ENCODE measurements around the gene BOLL.
"Not testable (repeated sequence)": the region's sequence is repeated elsewhere in the genome, so short reads cannot be mapped to it uniquely, and the experiment has no call there.

BOLL gene

GRCh38 chr2:197795277-197795676 lies 10.2 kb upstream of the BOLL start:
- no peak for DNase-seq

DNA sequence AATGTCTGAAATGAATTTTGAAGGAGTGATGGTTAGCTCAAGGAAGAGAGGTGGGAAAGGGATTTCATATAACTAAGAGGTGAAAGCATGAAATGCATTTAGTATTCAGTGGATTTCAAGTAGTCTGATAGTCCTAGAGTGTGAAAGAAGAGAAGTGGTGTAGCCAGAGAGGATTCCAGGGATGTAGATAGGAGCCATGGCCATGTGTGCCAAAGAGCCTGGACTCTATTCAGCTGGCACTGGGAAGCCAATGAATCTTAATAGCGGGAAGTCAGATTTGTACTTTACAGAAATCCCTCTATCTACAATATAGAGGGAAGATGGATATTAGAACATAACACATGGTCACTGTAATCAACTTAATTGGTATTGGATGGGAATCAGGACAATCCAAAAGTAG lies 8.3 kb upstream of the BOLL start:
- DNase-seq: no peak

- no peak for DNase-seq
Measured at GRCh38 chr2:197786010-197786877, 1.1 kb upstream of the BOLL start.

GRCh38 chr2:197782126-197782525 lies 3.0 kb downstream of the BOLL start:
- DNase-seq: no peak

DNA sequence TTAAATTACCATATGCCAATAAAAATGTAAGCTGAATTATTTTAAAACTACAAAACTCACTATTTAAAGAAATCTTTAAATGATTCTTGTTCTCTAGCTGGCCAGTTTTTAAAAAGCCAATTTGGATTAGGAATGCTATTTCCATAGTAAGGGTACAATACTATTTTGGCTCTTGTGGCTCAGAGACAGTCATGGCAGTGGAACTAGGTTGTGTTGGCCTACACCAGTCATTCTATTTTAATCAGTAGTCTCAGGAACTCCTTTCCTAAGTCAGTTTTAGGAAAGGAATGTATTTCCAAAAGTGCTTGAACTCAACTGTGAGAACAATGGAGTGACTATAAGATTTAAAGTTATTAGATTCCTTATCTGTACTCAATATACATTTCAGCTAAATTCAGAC lies 5.9 kb downstream of the BOLL start:
- no peak for DNase-seq

GRCh38 chr2:197777823-197778407 lies 7.2 kb downstream of the BOLL start:
- DNase-seq: no peak

DNA sequence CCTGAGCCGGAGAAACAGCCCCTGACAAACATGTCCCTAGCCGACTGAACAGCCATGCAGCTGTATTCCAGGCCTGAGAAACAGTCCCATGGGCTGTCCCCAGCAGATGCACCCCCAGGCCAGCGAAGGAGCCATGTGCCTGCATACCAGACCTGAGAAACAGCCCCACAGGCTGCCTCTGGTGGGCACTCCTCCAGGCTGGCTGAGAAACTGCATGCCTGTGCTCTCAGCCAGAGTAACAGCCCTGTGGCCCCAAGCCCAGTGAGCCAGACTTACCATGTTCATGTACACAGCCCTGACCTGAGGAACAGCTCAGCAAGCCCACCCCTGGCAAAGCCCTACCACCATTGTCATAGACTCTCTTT lies 24.8 kb downstream of the BOLL start:
- DNase-seq: no peak

GRCh38 chr2:197759625-197760292 lies 25.4 kb downstream of the BOLL start:
- DNase-seq: no peak

GRCh38 chr2:197759013-197759412 lies 26.1 kb downstream of the BOLL start:
- no peak for DNase-seq

DNA sequence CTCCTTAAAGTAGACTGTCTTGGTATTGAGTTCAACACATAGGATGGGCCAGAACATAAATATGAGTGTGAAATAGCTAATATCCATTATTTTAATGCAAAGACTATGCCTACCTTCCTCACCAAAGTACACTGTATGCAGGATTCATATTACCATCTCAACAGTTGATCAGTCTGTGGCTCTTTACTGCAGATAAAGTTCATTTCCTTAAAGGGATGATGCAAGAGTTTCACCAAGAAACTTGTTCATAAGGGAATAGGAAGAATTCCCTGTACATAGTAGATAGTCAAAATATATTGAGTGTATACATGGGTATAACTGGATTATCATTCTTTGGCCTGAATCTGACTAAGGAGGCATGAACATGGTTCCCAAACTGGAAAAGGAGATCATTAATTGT lies 44.9 kb downstream of the BOLL start:
- no peak for DNase-seq

GRCh38 chr2:197728555-197729544 lies 56.3 kb downstream of the BOLL start:
- DNase-seq: not testable (repeated sequence)

- DNase-seq: no peak
Measured at GRCh38 chr2:197727011-197727410, 58.1 kb downstream of the BOLL start.

DNA sequence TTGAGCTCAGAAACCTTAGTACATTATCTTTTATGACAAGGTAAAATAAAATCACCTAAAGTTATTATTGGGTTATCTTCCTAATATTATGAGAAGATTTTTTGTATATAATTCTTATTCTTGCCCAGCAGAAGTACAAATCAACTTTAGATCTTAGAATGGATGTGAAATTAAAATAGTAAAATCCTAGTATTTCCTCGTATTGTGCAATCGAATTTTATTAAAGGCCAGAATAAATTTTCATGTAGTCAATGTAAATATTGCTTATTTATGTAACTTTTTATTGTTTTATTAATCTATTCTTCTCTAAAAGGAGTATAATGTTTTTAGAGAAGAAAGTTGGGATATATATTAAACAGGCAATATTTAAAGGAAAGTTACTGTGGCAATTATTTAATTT lies 67.3 kb downstream of the BOLL start:
- DNase-seq: no peak

GRCh38 chr2:197713271-197713670 lies 71.8 kb downstream of the BOLL start:
- no peak for DNase-seq

GRCh38 chr2:197711578-197711977 lies 73.5 kb downstream of the BOLL start:
- DNase-seq: no peak

GRCh38 chr2:197710424-197711042 lies 74.6 kb downstream of the BOLL start:
- no peak for DNase-seq

DNA sequence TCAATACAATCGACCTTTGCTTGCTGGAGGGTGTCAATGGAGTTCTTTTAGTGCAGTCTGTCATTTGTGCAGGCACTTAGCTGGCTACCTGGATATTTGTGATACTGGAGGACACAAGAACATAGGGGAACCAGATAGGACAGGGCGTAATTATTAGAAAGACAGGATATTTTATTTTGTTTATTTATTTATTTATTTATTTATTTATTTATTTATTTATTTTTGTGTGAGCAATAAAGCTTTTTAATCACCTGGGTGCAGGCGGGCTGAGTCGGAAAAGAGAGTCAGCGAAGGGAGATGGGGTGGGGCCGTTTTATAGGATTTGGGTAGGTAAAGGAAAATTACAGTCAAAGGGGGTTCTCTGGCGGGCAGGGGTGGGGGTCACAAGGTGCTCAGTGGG lies 76.0 kb downstream of the BOLL start:
- DNase-seq: not testable (repeated sequence)

GRCh38 chr2:197708331-197708730 lies 76.8 kb downstream of the BOLL start:
- no peak for DNase-seq

DNA sequence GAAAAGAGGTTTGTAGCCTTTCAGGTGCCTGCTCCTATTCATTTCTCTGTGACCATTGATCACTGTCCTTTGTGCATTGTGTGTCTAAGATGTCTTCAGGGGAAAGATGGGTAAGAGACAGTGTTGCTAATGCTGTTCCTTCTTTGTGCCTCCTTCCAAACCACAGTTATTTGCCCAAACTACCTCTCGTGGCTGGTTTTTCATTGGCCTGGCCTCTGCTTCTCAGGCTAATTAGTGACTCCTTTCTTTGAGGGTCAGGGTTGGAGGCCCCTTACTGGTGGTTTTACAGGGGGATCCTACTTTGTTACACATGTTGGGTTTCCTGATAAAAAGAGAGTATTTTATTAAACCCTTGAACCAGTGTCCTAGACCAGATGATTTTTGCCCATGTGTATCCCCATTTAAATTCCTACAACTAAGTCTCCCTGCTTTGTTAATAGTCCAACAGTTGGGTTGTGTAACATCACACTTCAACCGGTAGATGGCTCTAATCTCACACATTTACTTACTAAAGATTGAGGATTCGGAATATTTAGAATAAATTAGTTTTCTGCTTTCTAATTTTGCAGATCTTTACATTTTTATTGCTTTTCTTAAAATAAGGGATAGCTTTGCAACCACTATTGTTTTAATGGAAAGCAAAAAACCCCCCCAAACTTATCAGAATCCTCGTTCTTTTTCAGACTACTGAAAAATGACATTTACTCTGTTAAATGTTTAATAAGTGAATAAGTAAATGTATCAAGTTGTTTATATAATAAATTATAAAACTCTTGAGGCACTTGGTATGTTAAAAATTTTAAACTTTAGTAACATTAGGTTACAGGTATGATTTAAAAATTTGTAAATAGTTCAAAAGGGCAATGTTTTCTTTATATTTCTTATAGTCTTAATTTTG lies 77.6 kb downstream of the BOLL start:
- DNase-seq: no peak

GRCh38 chr2:197706839-197707207 lies 78.3 kb downstream of the BOLL start:
- DNase-seq: no peak

Data from NCI-H1092 (cell line).